HCT116 (cell line): ENCODE data around the gene PAPOLG. TPM values are rescaled to one million over a fixed set of nuclear protein-coding genes. Genes with fewer than 3 reads are reported as not detected.

Source experiments
- ATAC-seq: fragments of 200-7000 bp; cut with Tn5 transposase; 2 replicates; pipeline ENCODE4 v1.9.1; 2020; ENCODE audit warnings: mild to moderate bottlenecking, moderate library complexity
- Bru-seq: library from RNA; stranded (reverse); fragments of 400-500 nt; gene quantifications from one replicate; lab custom pipeline; 2021; lab: Mats Ljungman, UMichigan
- BruChase-seq, 2 experiments: library from RNA; stranded (reverse); fragments of 400-500 nt; gene quantifications; one replicate each; lab custom pipeline; 2021; lab: Mats Ljungman, UMichigan
- BruUV-seq: library from RNA; stranded (reverse); fragments of 400-500 nt; replicated peaks from 2 replicates; lab custom pipeline; 2021; lab: Mats Ljungman, UMichigan
- CTCF ChIA-PET: fragments of 300-600 bp; sonication (Branson Sonifier 250); formaldehyde crosslinking; loops from one replicate; lab custom pipeline; 2021; ENCODE audit warnings: antibody characterized with exemption; lab: Charles Lee
- POLR2A ChIA-PET: fragments of 300-600, 350-600 bp; sonication (Branson Sonifier 250); formaldehyde crosslinking; loops from one replicate; lab custom pipeline; 2021; ENCODE audit warnings: antibody characterized with exemption; lab: Charles Lee
- RAD21 ChIA-PET, 2 experiments: fragments of 300-600 bp; sonication (Branson Sonifier 250); formaldehyde crosslinking; loops; one replicate each; lab custom pipeline; 2023; ENCODE audit warnings: low total read pairs in 2 of 2; ENCODE audit not compliant: uncharacterized antibody in 2 of 2, unreplicated experiment in 2 of 2, low non-redundant PET in 1 of 2; lab: Charles Lee
- DNase-seq: peaks from one replicate; pipeline ENCODE4 v3.0.0-alpha.2; 2010; ENCODE audit warnings: low read depth, low spot score
- H2AFZ ChIP-seq: fragments of 200-600 bp; shearing (Covaris generic), sonication (generic); 2 replicates; pipeline ENCODE4 v1.6.1; 2017; ENCODE audit warnings: low read depth, mixed run types, mixed read lengths, antibody characterized with exemption, low read length; ENCODE audit not compliant: poor library complexity, severe bottlenecking
- H3K27ac ChIP-seq: 2 replicates; pipeline ENCODE4 v1.5.1; 2012; ENCODE audit warnings: low read depth, low read length
- H3K27me3 ChIP-seq: fragments of 200-600 bp; sonication (generic); 2 replicates; pipeline ENCODE4 v1.6.1; 2016; ENCODE audit warnings: mixed run types, low read length, mixed read lengths; ENCODE audit not compliant: insufficient read depth
- H3K36me3 ChIP-seq, 2 experiments: fragments of 200-500 bp in 1 of 2; fragments of 200-600 bp in 1 of 2; sonication (Bioruptor generic) in 1 of 2; sonication (generic) in 1 of 2; 2 replicates each; pipeline versions ENCODE4 v1.5.1 to v1.6.1; 2014 to 2016; ENCODE audit warnings: low read length in 2 of 2, inconsistent platforms in 1 of 2, mixed read lengths in 1 of 2, mixed run types in 1 of 2; ENCODE audit not compliant: insufficient read depth in 2 of 2, control insufficient read depth in 1 of 2
- H3K4me1 ChIP-seq, 2 experiments: fragments of 200-600 bp in 1 of 2; sonication (generic) in 1 of 2; 2 replicates each; pipeline versions ENCODE4 v1.5.1 to v1.6.1; 2012 to 2017; ENCODE audit warnings: low read length in 2 of 2, inconsistent platforms in 1 of 2, mild to moderate bottlenecking in 1 of 2, mixed read lengths in 1 of 2, mixed run types in 1 of 2, moderate library complexity in 1 of 2; ENCODE audit not compliant: insufficient read depth in 2 of 2, control insufficient read depth in 1 of 2
- H3K4me2 ChIP-seq: fragments of 200-600 bp; sonication (generic); 2 replicates; pipeline ENCODE4 v1.6.1; 2017; ENCODE audit warnings: mixed run types, low read length, mixed read lengths
- H3K4me3 ChIP-seq, 2 experiments: fragments of 200-600 bp in 1 of 2; sonication (generic) in 1 of 2; replicated peaks in 1 of 2; 2 replicates each; pipeline ENCODE4 v1.5.1; 2011 to 2016; ENCODE audit warnings: low read length in 2 of 2, control low read depth in 1 of 2, low read depth in 1 of 2, mild to moderate bottlenecking in 1 of 2, mixed read lengths in 1 of 2, mixed run types in 1 of 2
- H3K79me2 ChIP-seq: fragments of 200-600 bp; sonication (generic); 2 replicates; pipeline ENCODE4 v1.6.1; 2017; ENCODE audit warnings: mild to moderate bottlenecking, mixed run types, low read length, moderate library complexity, mixed read lengths; ENCODE audit not compliant: insufficient read depth
- H3K9ac ChIP-seq: fragments of 200-600 bp; sonication (generic); 2 replicates; pipeline ENCODE4 v1.6.1; 2016; ENCODE audit warnings: low read length, mixed read lengths
- H3K9me2 ChIP-seq: fragments of 200-600 bp; sonication (generic), shearing (Covaris generic); 2 replicates; pipeline ENCODE4 v1.6.1; 2017; ENCODE audit warnings: mixed run types, mild to moderate bottlenecking, moderate library complexity; ENCODE audit not compliant: insufficient read depth
- H3K9me3 ChIP-seq, 2 experiments: fragments of 200-500 bp in 1 of 2; fragments of 200-600 bp in 1 of 2; sonication (Bioruptor generic) in 1 of 2; sonication (generic) in 1 of 2; 2 replicates each; pipeline ENCODE4 v1.6.1; 2014 to 2017; ENCODE audit warnings: low read length in 2 of 2, mixed read lengths in 2 of 2, inconsistent platforms in 1 of 2, low read depth in 1 of 2, mild to moderate bottlenecking in 1 of 2, mixed run types in 1 of 2, moderate library complexity in 1 of 2; ENCODE audit not compliant: control insufficient read depth in 1 of 2, insufficient read depth in 1 of 2
- H4K20me1 ChIP-seq: fragments of 200-600 bp; sonication (generic), shearing (Covaris generic); 2 replicates; pipeline ENCODE4 v1.6.1; 2017; ENCODE audit warnings: mixed run types, mild to moderate bottlenecking, moderate library complexity; ENCODE audit not compliant: insufficient read depth
- EZH2 ChIP-seq: fragments of 200-600 bp; sonication (generic); IDR thresholded peaks from 2 replicates; pipeline ENCODE4 v1.6.1; 2017; ENCODE audit warnings: antibody characterized with exemption, mixed run types
- FOSL1 ChIP-seq: IDR thresholded peaks from 2 replicates; pipeline ENCODE4 v1.6.1; 2012; ENCODE audit warnings: low read depth
- JUND ChIP-seq: IDR thresholded peaks from 2 replicates; pipeline ENCODE4 v1.6.1; 2012
- POLR2A ChIP-seq: IDR thresholded peaks from 2 replicates; pipeline ENCODE4 v1.7.0; 2011; ENCODE audit warnings: borderline replicate concordance; ENCODE audit not compliant: insufficient read depth, insufficient read length; ENCODE audit errors: extremely low read depth
- POLR2AphosphoS5 ChIP-seq: IDR thresholded peaks from 2 replicates; pipeline ENCODE4 v1.6.1; 2011; ENCODE audit warnings: mild to moderate bottlenecking, low read depth, low read length, moderate library complexity
- RAD21 ChIP-seq: IDR thresholded peaks from 2 replicates; pipeline ENCODE4 v1.6.1; 2012; ENCODE audit warnings: low read depth, mild to moderate bottlenecking
- SIN3A ChIP-seq: IDR thresholded peaks from 2 replicates; pipeline ENCODE4 v1.6.1; 2012; ENCODE audit warnings: low read depth
- YY1 ChIP-seq: IDR thresholded peaks from 2 replicates; pipeline ENCODE4 v1.6.1; 2011; ENCODE audit warnings: low read length, low read depth, moderate library complexity, mild to moderate bottlenecking; ENCODE audit not compliant: insufficient replicate concordance; ENCODE audit errors: extremely low read depth
- ZFX ChIP-seq: fragments of 450-650 bp; IDR thresholded peaks from 2 replicates; pipeline ENCODE4 v1.6.1; 2017
- intact Hi-C: fragments of 100-400 bp; cut with micrococcal nuclease; formaldehyde crosslinking; loops from 2 replicates; pipeline ENCODE4 v1.10.0; 2022
- long read RNA-seq: library from polyadenylated mRNA; unstranded; transcript quantifications from one replicate; pipeline ENCODE4 v2.0.0, GENCODE V29; 2021; ENCODE audit not compliant: unreplicated experiment
- polyA plus RNA-seq: library from polyadenylated mRNA; unstranded; fragments of >200 nt; gene quantifications from 2 replicates; pipeline ENCODE4 v1.2.1, GENCODE V29; 2012; ENCODE audit warnings: missing spikeins
- total RNA-seq: library from RNA; stranded (reverse); gene quantifications from one replicate; pipeline ENCODE4 v1.2.1, GENCODE V29; 2021; ENCODE audit not compliant: unreplicated experiment
- TF ChIP-seq, protein P1 (sequence below): IDR thresholded peaks from 2 replicates; pipeline ENCODE4 v1.6.1; 2011; ENCODE audit warnings: mild to moderate bottlenecking, low read length, moderate library complexity; ENCODE audit not compliant: insufficient replicate concordance; ENCODE audit errors: extremely low read depth
- TF ChIP-seq, protein P2 (sequence below): IDR thresholded peaks from 2 replicates; pipeline ENCODE4 v1.6.1; 2012

The PAPOLG gene
- total RNA-seq (13.2 TPM), Bru-seq, nascent RNA (percentile 72 among the genes with signal in this experiment), BruChase-seq, experiment 1, labeled RNA remaining after a 6-hour chase (percentile 66 among the genes with signal in this experiment), BruChase-seq, experiment 2, labeled RNA remaining after a 2-hour chase (percentile 78 among the genes with signal in this experiment)
- polyA plus RNA-seq = 2.8 and 3.9 TPM in 2 replicates
- long read RNA-seq, full-length matches to known transcripts = 5 of 12 reads
- long read RNA-seq, partial matches to known transcripts = 3 of 12 reads
- long read RNA-seq, other reads (novel, unspliced or antisense) = 4 of 12 reads

DNA sequence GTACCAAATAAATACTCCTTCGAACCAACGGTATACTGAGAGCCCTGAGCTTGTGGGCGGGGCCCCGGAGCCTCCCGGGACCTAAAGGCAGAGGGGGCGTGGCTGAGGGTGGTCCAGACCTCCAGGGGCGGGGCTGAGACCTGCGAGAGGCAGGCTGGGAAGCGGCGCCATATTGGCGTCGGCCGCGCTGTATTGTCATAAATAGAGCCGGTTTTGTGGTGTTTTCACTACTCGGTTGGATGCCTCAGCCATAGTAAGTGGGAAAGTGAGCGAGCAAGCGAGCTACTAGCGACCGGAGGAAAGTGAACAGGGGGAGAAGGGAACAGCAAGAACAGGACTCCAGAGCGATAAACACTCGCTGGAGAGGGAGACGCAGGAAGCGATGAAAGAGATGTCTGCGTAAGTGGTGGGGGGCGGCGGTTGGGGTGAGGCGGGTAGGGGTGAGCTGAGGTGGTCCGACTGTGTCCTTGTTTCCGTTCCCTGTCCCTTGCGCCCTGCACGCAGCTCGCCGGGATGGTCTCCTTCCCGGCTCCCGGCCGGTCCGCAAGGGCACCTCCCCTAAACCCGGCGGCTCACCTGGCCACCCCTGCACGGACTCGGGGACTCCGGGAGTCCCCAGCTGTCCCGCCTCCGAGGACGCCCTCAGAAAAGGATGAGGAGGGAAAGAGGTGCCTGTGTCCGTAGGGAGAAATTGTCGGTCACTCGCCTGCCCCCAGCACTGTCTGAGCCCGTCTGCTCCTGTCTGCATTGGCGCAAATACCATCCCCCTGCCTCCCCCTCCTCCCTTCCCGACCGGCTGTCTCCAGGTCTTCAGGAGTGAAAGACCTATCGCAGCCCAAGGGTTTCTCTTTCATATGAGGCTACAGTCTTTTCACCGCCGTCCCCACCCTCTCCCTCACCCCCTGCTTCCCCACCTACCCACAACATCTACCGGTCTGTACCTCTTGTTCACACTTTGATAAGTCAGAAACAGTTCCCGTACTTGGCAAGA, at the start of gene PAPOLG:
Gene PAPOLG, plus strand, starts transcription at position 172 of the 991 bp plus-strand sequence. Its CDS starts 211 bp downstream, at position 383.
- ChIA-PET CTCF (interaction anchor here (1.1 to 1.4 kb wide), 2 partner anchors 11 to 49 kb away, joined by 3 to 5 read pairs; no protein-coding TSS in a partner anchor), RAD21 (interaction anchor here (0.7 to 1.1 kb wide), 2 partner anchors 9 to 17 kb away, joined by 3 read pairs; no protein-coding TSS in a partner anchor), POLR2A (interaction anchor here (0.7 to 2.0 kb wide), 7 partner anchors 8 to 798 kb away, joined by 3 to 6 read pairs (median 3); no protein-coding TSS in a partner anchor)
- Histone ChIP-seq H3K27ac (peak within 1 kb of the TSS; percentile 66), H3K9me2 (no peaks in the 10 kb centered on the region), H3K27me3 (no peaks in the 10 kb centered on the region), H3K79me2 (peaks cover 44% of the 10 kb centered on the region), H2AFZ (peak within 1 kb of the TSS; percentile 100), H3K4me1 (peaks cover 9 to 16% of the 10 kb centered on the region in 2 experiments; a peak in 3 of 4 replicates), H3K9me3 (no peaks in the 10 kb centered on the region), H3K4me2 (peak within 1 kb of the TSS; percentile 96), H3K36me3 (peaks cover 5 to 9% of the 10 kb centered on the region in 2 experiments; a peak in 3 of 4 replicates), H4K20me1 (0 out of 2 replicates have a peak, but pooled peaks cover 6% of the 10 kb centered on the region), H3K4me3 (peak within 1 kb of the TSS; percentile 89 to 95), H3K9ac (peak within 1 kb of the TSS; percentile 80)
- ATAC-seq = peak; percentile 98
- DNase-seq = peak; percentile 76
- intact Hi-C loops = no loop called here
- BruUV-seq = no TSS peak
- TF ChIP-seq POLR2AphosphoS5 (peak; percentile 95), RAD21 (no peak), SIN3A (0 out of 2 replicates have a peak, but pooled peaks have one; percentile 65), EZH2 (no peak), ZFX (no peak), FOSL1 (no peak), POLR2A (peak; percentile 95), YY1 (peak; percentile 95), JUND (no peak)
- TF ChIP-seq, protein P1, sequence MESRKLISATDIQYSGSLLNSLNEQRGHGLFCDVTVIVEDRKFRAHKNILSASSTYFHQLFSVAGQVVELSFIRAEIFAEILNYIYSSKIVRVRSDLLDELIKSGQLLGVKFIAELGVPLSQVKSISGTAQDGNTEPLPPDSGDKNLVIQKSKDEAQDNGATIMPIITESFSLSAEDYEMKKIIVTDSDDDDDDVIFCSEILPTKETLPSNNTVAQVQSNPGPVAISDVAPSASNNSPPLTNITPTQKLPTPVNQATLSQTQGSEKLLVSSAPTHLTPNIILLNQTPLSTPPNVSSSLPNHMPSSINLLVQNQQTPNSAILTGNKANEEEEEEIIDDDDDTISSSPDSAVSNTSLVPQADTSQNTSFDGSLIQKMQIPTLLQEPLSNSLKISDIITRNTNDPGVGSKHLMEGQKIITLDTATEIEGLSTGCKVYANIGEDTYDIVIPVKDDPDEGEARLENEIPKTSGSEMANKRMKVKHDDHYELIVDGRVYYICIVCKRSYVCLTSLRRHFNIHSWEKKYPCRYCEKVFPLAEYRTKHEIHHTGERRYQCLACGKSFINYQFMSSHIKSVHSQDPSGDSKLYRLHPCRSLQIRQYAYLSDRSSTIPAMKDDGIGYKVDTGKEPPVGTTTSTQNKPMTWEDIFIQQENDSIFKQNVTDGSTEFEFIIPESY = no peak
- TF ChIP-seq, protein P2, sequence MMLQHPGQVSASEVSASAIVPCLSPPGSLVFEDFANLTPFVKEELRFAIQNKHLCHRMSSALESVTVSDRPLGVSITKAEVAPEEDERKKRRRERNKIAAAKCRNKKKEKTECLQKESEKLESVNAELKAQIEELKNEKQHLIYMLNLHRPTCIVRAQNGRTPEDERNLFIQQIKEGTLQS = no peak
